Heart left ventricle (tissue), 13 donors: ENCODE data around the gene TMEM131L.

ENCODE experiments used
- POLR2A ChIP-seq, 2 donors: fragments of 450-650 bp; IDR thresholded peaks; one replicate each; pipeline ENCODE4 v1.6.1; 2017; ENCODE audit warnings: antibody characterized with exemption in 2 of 2, mild to moderate bottlenecking in 2 of 2, moderate library complexity in 2 of 2
- TF ChIP-seq, protein P1 (sequence below), 12 donors: fragments of 200-600 bp; sonication (generic) in 4 of 12; IDR thresholded peaks; one replicate each; pipeline versions ENCODE4 v1.5.0 to v1.8.0; 2018 to 2022; ENCODE audit warnings: antibody characterized with exemption in 12 of 12, mild to moderate bottlenecking in 5 of 12
- donor health status: ischemic (EF 13 %, LVEDD 7.1; RV severe dilation, severe dysfunction).
- donor health status: DM: no; HTN: yes; CAD: no.
- donor health status: DM: no; HTN: no; CAD: no.
- donor health status: ischemic (EF 25% LVEDD 6.9; RV normal size, moderate dysfunction).
- donor health status: ischemic (EF 25% LVEDD 5.7; RV mildly dilated, moderate dysfunction).
- donor health status: ischemic (EF 35%, LVEDD 5.7; RV mildly dilated, moderate dysfunction).
- donor health status: nonischemic (EF 11% LVEDD 7.7; RV severe dilation, severe dysfunction).
- donor health status: DM: yes; HTN: yes; CAD: no.
- donor health status: PGD.
- donor health status: ischemic (EF 29% LVEDD 5.4; RV normal size, mild dysfunction).
- donor health status: nonischemic (EF 23%, LVEDD 6.1; RV moderate dilation, normal function).

DNA sequence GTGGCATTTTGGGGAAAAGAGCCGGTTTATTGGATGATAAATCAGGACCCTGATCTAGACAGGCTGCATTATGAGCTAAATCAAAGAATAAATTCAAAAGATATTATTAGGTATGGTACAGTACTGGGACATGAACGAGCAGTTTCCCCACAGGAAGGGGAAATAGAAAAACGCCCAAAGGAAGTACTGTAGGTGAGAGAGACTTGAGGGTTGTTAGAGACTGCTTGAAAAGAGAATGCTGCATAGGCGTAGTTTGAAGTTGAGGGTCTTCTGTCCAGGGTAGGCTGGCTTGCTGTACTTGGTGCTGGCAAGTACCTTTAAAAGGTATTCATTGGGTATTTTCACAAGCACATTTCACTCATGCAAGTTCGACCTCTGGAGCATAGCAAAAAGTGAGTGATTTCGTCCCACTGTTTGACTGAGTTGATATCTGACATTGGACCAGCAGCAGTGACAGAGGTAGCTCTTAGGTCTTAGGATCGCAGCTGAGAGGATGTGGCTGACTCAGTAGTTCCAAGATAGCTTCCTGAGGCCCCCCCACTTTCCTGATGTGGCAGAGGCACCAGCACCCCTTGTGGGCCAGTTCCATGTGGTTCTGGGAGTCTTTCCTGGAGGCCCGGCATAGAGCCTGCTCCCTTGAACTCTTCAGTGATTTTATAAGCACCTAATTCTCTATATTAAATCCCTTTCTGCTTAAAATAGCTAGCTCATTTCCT, 64.3 kb downstream of the TMEM131L start:
- TF ChIP-seq, protein P1, sequence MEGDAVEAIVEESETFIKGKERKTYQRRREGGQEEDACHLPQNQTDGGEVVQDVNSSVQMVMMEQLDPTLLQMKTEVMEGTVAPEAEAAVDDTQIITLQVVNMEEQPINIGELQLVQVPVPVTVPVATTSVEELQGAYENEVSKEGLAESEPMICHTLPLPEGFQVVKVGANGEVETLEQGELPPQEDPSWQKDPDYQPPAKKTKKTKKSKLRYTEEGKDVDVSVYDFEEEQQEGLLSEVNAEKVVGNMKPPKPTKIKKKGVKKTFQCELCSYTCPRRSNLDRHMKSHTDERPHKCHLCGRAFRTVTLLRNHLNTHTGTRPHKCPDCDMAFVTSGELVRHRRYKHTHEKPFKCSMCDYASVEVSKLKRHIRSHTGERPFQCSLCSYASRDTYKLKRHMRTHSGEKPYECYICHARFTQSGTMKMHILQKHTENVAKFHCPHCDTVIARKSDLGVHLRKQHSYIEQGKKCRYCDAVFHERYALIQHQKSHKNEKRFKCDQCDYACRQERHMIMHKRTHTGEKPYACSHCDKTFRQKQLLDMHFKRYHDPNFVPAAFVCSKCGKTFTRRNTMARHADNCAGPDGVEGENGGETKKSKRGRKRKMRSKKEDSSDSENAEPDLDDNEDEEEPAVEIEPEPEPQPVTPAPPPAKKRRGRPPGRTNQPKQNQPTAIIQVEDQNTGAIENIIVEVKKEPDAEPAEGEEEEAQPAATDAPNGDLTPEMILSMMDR (IDR thresholded peaks at IDR 0.05) = no peak
- no peak for TF ChIP-seq POLR2A (IDR thresholded peaks at IDR 0.05)
